Astrocyte (in vitro differentiated cells and primary cell): Measurements from ENCODE around the gene C14orf119.

Experiments
- CTCF ChIP-seq: IDR thresholded peaks from 2 replicates; pipeline ENCODE4 v1.5.1; 2011; ENCODE audit warnings: low read depth, mild to moderate bottlenecking, inconsistent platforms, low read length, moderate library complexity; ENCODE audit not compliant: insufficient read depth
- EZH2 ChIP-seq: IDR thresholded peaks from 2 replicates; pipeline ENCODE4 v1.6.1; 2012; ENCODE audit warnings: mild to moderate bottlenecking, low read length, inconsistent platforms; ENCODE audit not compliant: insufficient read depth

GRCh38 chr14:23057757-23058653 lies 37.3 kb upstream of the C14orf119 start:
- TF ChIP-seq CTCF (peak; percentile 73), EZH2 (no peak)
